ENCODE measurements around the gene LCN2. TPM values are rescaled to one million over a fixed set of nuclear protein-coding genes. Genes with fewer than 3 reads are reported as not detected.

The LCN2 gene
- total RNA-seq, 1 donor from 2014 or later, result not detected

- Histone ChIP-seq H3K9me3 (no peaks in the 10 kb centered on the region), H3K4me3 (peak overlapping the region; percentile 69 to 97), H3K27me3 (no peaks in the 10 kb centered on the region), H3K27ac (peak overlapping the region; percentile 77), H3K4me1 (peaks cover 0 to 13% of the 10 kb centered on the region in 2 donors), H3K36me3 (peaks cover 9 to 10% of the 10 kb centered on the region in 2 donors)
- peak in 1 of 3 experiments; percentile 52 for TF ChIP-seq CTCF (IDR thresholded peaks at IDR 0.05)
- peak; percentile 62 to 91 for DNase-seq (ENCODE audit: low spot score in 2 of 2)
- intact Hi-C loops (cut with DNase I), result loop anchor here (5.0 kb wide), 1 partner anchor 85 kb away; the partner anchor contains the start of genes GOLGA2 and SWI5
These were observed 43.5 kb downstream of the LCN2 start for GRCh38 chr9:128192601-128193371.

- Histone ChIP-seq H3K36me3 (peaks cover 3 to 8% of the 10 kb centered on the region in 2 donors), H3K9me3 (no peaks in the 10 kb centered on the region), H3K4me3 (peak overlapping the region in 1 of 2 donors; percentile 69), H3K27me3 (no peaks in the 10 kb centered on the region), H3K4me1 (peaks cover 0 to 13% of the 10 kb centered on the region in 2 donors), H3K27ac (peak overlapping the region; percentile 77)
- no peak for DNase-seq (ENCODE audit: low spot score in 2 of 2)
- intact Hi-C loops (cut with DNase I), result loop anchor here (5.0 kb wide), 1 partner anchor 84 kb away; the partner anchor contains the start of genes GOLGA2 and SWI5
- TF ChIP-seq CTCF (IDR thresholded peaks at IDR 0.05), result no peak
These were observed 44.3 kb downstream of the LCN2 start for GRCh38 chr9:128193469-128194096.

GRCh38 chr9:128201441-128202369 is 52.5 kb downstream of the LCN2 start:
- Histone ChIP-seq H3K4me1 (peaks cover 9 to 12% of the 10 kb centered on the region in 2 donors), H3K36me3 (no peaks in the 10 kb centered on the region), H3K27me3 (peaks cover 8% of the 10 kb centered on the region), H3K4me3 (no peak overlapping the region), H3K9me3 (no peaks in the 10 kb centered on the region), H3K27ac (no peak overlapping the region)
- intact Hi-C loops (cut with DNase I), result no loop called here
- no peak for DNase-seq (ENCODE audit: low spot score in 2 of 2)
- no peak for TF ChIP-seq CTCF (IDR thresholded peaks at IDR 0.05)

- no peak overlapping the region for H3K27ac ChIP-seq
- peaks cover 9 to 12% of the 10 kb centered on the region in 2 donors for H3K4me1 ChIP-seq
- H3K4me3 ChIP-seq, result peak overlapping the region; percentile 68 to 72
- DNase-seq (ENCODE audit: low spot score in 2 of 2), result no peak
- no peak for TF ChIP-seq CTCF (IDR thresholded peaks at IDR 0.05)
- no peaks in the 10 kb centered on the region for H3K9me3 ChIP-seq
- intact Hi-C loops (cut with DNase I), result loop anchor here (1.0 kb wide), 1 partner anchor 11 kb away; the partner anchor contains the start of gene CIZ1
- peaks cover 8% of the 10 kb centered on the region for H3K27me3 ChIP-seq
- H3K36me3 ChIP-seq, result no peaks in the 10 kb centered on the region
These were observed 53.4 kb downstream of the LCN2 start for GRCh38 chr9:128202648-128203023.

Other genes with a start within 250 kb of the LCN2 start
- 172 TPM for gene ST6GALNAC6, start 249.8 kb upstream of the LCN2 start, total RNA-seq
- 134 TPM for gene ST6GALNAC4, start 232.4 kb upstream of the LCN2 start, total RNA-seq
- not detected for gene PIP5KL1, start 218.7 kb upstream of the LCN2 start, total RNA-seq
- gene DPM2, start 211.6 kb upstream of the LCN2 start, total RNA-seq, result 18.2 TPM
- 32.8 TPM for gene EEIG1, start 168.5 kb upstream of the LCN2 start, total RNA-seq
- gene NAIF1, start 82.1 kb upstream of the LCN2 start, total RNA-seq, result 48.2 TPM
- 27.4 TPM for gene SLC25A25, start 81.2 kb upstream of the LCN2 start, total RNA-seq
- 97.2 TPM for gene PTGES2, start 21.7 kb upstream of the LCN2 start, total RNA-seq
- 389 TPM for gene BBLN, start 10.8 kb downstream of the LCN2 start, total RNA-seq
- 85.8 TPM for gene CIZ1, start 42.1 kb downstream of the LCN2 start, total RNA-seq
- gene DNM1, start 53.9 kb downstream of the LCN2 start, total RNA-seq, result 31.9 TPM
- 74.9 TPM for gene GOLGA2, start 126.6 kb downstream of the LCN2 start, total RNA-seq
- 1.8 TPM for gene SWI5, start 126.8 kb downstream of the LCN2 start, total RNA-seq
- 10.2 TPM for gene TRUB2, start 173.0 kb downstream of the LCN2 start, total RNA-seq
- gene COQ4, start 173.4 kb downstream of the LCN2 start, total RNA-seq, result 11.4 TPM
- gene SLC27A4, start 191.1 kb downstream of the LCN2 start, total RNA-seq, result 16.6 TPM
- 37.5 TPM for gene URM1, start 221.9 kb downstream of the LCN2 start, total RNA-seq